RWPE2 (cell line): Measurements from ENCODE around the gene DNAJC1.
"Not testable (repeated sequence)": the region's sequence is repeated elsewhere in the genome, so short reads cannot be mapped to it uniquely, and the experiment has no call there.

Source experiments
- ATAC-seq: fragments of 200-7000 bp; cut with Tn5 transposase; 3 replicates; pipeline ENCODE4 v1.9.1; 2021; ENCODE audit warnings: low read depth
- DNase-seq: peaks from one replicate; pipeline ENCODE4 v3.0.0-alpha.2; 2020; ENCODE audit warnings: low spot score
- H3K27ac ChIP-seq: fragments of 450-650 bp; 2 replicates; pipeline ENCODE4 v1.5.1; 2017; ENCODE audit warnings: mild to moderate bottlenecking; ENCODE audit not compliant: poor library complexity, severe bottlenecking
- H3K27me3 ChIP-seq: fragments of 250-450 bp; sonication (Bioruptor Pico); 2 replicates; pipeline ENCODE4 v1.5.1; 2021; ENCODE audit warnings: mild to moderate bottlenecking, moderate library complexity; ENCODE audit not compliant: insufficient read depth, poor library complexity, severe bottlenecking
- H3K36me3 ChIP-seq: fragments of 250-450 bp; sonication (Bioruptor Pico); 2 replicates; pipeline ENCODE4 v1.5.1; 2020; ENCODE audit warnings: low read depth, mild to moderate bottlenecking, moderate library complexity
- H3K4me1 ChIP-seq: fragments of 250-450 bp; sonication (Bioruptor Pico); 2 replicates; pipeline ENCODE4 v1.5.1; 2021; ENCODE audit warnings: mild to moderate bottlenecking, moderate library complexity; ENCODE audit not compliant: insufficient read depth, poor library complexity, severe bottlenecking
- H3K4me3 ChIP-seq: fragments of 250-450 bp; sonication (Bioruptor Pico); 2 replicates; pipeline ENCODE4 v1.5.1; 2021; ENCODE audit warnings: mild to moderate bottlenecking, moderate library complexity; ENCODE audit not compliant: severe bottlenecking
- H3K9me3 ChIP-seq: fragments of 250-450 bp; sonication (Bioruptor Pico); 2 replicates; pipeline ENCODE4 v1.5.1; 2021; ENCODE audit warnings: mild to moderate bottlenecking, moderate library complexity; ENCODE audit not compliant: severe bottlenecking
- CTCF ChIP-seq: fragments of 450-650 bp; IDR thresholded peaks from one replicate; pipeline ENCODE4 v1.5.1; 2017; ENCODE audit warnings: mild to moderate bottlenecking, moderate library complexity; ENCODE audit not compliant: poor library complexity, severe bottlenecking

The DNAJC1 gene

GRCh38 chr10:22042557-22043326 lies 39.2 kb upstream of the DNAJC1 start:
- Histone ChIP-seq H3K36me3 (no peaks in the 10 kb centered on the region), H3K9me3 (no peaks in the 10 kb centered on the region), H3K27ac (no peak overlapping the region), H3K27me3 (no peaks in the 10 kb centered on the region), H3K4me1 (no peaks in the 10 kb centered on the region), H3K4me3 (no peak overlapping the region)
- ATAC-seq (no peak), DNase-seq (no peak)
- no peak for TF ChIP-seq CTCF

- no peak for TF ChIP-seq CTCF
- ATAC-seq (no peak), DNase-seq (no peak)
- Histone ChIP-seq H3K4me1 (no peaks in the 10 kb centered on the region), H3K36me3 (no peaks in the 10 kb centered on the region), H3K27me3 (no peaks in the 10 kb centered on the region), H3K27ac (no peak overlapping the region), H3K4me3 (no peak overlapping the region), H3K9me3 (peaks cover 2% of the 10 kb centered on the region)
Measured at GRCh38 chr10:22034333-22034732, 30.8 kb upstream of the DNAJC1 start.

- ATAC-seq, DNase-seq: not testable (repeated sequence)
Measured at GRCh38 chr10:22032268-22032667, 28.7 kb upstream of the DNAJC1 start.

GRCh38 chr10:22030421-22030820 lies 26.9 kb upstream of the DNAJC1 start:
- Histone ChIP-seq H3K27ac (no peak overlapping the region), H3K4me1 (no peaks in the 10 kb centered on the region), H3K27me3 (no peaks in the 10 kb centered on the region), H3K4me3 (no peak overlapping the region), H3K36me3 (no peaks in the 10 kb centered on the region), H3K9me3 (peaks cover 2% of the 10 kb centered on the region)
- DNase-seq (no peak), ATAC-seq (no peak)
- TF ChIP-seq CTCF, result no peak

More at GRCh38 chr10:22032268-22032667, 28.7 kb upstream of the DNAJC1 start:
- H3K27me3 ChIP-seq, H3K36me3 ChIP-seq, H3K4me3 ChIP-seq, H3K27ac ChIP-seq, H3K4me1 ChIP-seq, H3K9me3 ChIP-seq: not testable (repeated sequence)

- H3K36me3 ChIP-seq, result no peaks in the 10 kb centered on the region
- H3K27me3 ChIP-seq, result no peaks in the 10 kb centered on the region
- ATAC-seq (no peak), DNase-seq (no peak)
- H3K4me3 ChIP-seq, result no peak overlapping the region
- no peaks in the 10 kb centered on the region for H3K4me1 ChIP-seq
- H3K9me3 ChIP-seq, result peaks cover 2% of the 10 kb centered on the region
- no peak overlapping the region for H3K27ac ChIP-seq
- TF ChIP-seq CTCF, result no peak
Measured at GRCh38 chr10:22029445-22030236, 26.1 kb upstream of the DNAJC1 start.
